ENCODE data around the gene CXCL8.

DNA sequence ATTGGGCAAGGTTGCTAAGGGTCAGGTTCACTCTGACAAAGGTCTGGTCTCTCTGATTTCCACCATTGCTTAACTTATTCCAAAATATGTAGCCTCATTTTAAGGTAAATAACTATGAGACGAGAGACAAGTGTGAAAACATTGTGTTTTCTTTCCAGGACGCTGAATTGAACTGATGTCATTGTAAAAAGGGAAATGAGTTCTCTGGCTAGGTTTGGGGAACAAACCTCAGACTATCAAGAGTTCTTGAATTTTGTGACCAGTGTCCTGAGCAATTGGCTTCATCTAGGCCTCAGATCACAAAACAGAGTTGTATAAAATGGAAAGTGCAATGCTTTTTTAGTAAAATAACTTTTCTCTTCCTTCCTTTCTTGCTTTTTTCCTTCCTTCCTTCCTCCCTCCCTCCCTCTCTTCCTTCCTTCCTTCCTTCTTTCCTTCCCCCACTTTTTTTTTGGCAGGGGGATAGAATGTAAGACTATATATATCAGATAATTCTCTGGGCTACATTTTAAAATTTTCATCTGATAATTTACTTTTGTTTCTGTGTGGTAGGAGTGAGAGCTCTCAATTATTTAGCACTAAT is 30.8 kb upstream of the CXCL8 start:
- no peak for TF ChIP-seq CTCF (IDR thresholded peaks at IDR 0.05; ENCODE audit: low read length)
- no peak for TF ChIP-seq EZH2 (IDR thresholded peaks at IDR 0.05; ENCODE audit: borderline replicate concordance, low read length)
